ENCODE data around the gene BYSL. TPM values are rescaled to one million over a fixed set of nuclear protein-coding genes. Genes with fewer than 3 reads are reported as not detected.
A peak's percentile ranks its signal among the peaks of the same experiment; 100 is the strongest.

BYSL gene
- polyA plus RNA-seq, 2 of the 4 experiments (the other 2 are of a cell fraction): 28.8 to 61.8 TPM

DNA sequence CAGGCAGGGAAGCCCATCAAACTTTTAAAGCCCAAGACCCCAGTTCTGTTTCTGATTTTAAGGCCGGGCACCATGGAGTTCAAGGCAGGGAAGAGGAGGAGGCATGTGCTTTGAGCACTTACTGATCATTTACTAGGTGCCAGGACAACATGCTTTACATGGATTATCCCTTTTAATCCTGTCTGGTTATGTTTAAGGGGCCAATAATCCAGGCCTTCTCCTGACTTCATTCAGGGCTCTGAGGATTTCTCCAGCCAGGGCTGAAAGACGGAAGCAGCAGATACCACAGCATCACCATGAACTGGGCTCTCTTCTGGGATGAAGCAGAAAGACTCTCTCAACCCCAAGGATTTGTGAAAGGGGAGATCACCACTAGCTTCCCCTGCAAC lies 16.2 kb downstream of the BYSL start:
- no peak for TF ChIP-seq ESRRA (IDR thresholded peaks at IDR 0.05; ENCODE audit: borderline replicate concordance, low read length)
- TF ChIP-seq HOXA7 (CRISPR knock-in tag; IDR thresholded peaks at IDR 0.05): no peak
- TF ChIP-seq SMC3 (IDR thresholded peaks at IDR 0.05): no peak
- TF ChIP-seq HOXB13 (CRISPR knock-in tag; IDR thresholded peaks at IDR 0.05; ENCODE audit: low read depth): no peak
- TF ChIP-seq TFCP2L1 (CRISPR knock-in tag; IDR thresholded peaks at IDR 0.05): no peak
- TF ChIP-seq FOSL2 (IDR thresholded peaks at IDR 0.05): no peak
- TF ChIP-seq FOSL2 (CRISPR knock-in tag; IDR thresholded peaks at IDR 0.05): no peak
- 80% methylated on average over 2 of the region's 2 CpGs for WGBS (ENCODE audit: missing lambda C conversion rate)
- Histone ChIP-seq H3K4me2 (peak overlapping the region; percentile 98), H3K9me3 (no peaks in the 10 kb centered on the region), H3K4me3 (no peak overlapping the region), H3K4me1 (peaks cover 62% of the 10 kb centered on the region), H3K27ac (peak overlapping the region; percentile 93 to 99)
- CTCF ChIA-PET: interaction anchor here (1.0 to 18.6 kb wide), 10 partner anchors 7 to 154 kb away, joined by 3 to 191 read pairs (median 10); partner anchors contain the start of genes BYSL, MED20, TAF8 and TOMM6
- no peak for ATAC-seq
- no peak for DNase-seq (ENCODE audit: low read depth in 1 of 2, low spot score in 1 of 2)
- FAIRE-seq: no peak
- POLR2A ChIA-PET: interaction anchor here (1.3 to 3.4 kb wide), 2 partner anchors 31 to 151 kb away, joined by 4 to 11 read pairs; no protein-coding TSS in a partner anchor

GRCh38 chr6:41937861-41938574 lies 16.7 kb downstream of the BYSL start:
- WGBS (ENCODE audit: missing lambda C conversion rate): 55% methylated on average over 3 of the region's 4 CpGs
- ChIA-PET POLR2A (interaction anchor here (1.1 to 3.4 kb wide), 4 partner anchors 17 to 151 kb away, joined by 3 to 11 read pairs (median 4); partner anchors contain the start of genes BYSL and MED20), CTCF (interaction anchor here (0.6 to 18.6 kb wide), 12 partner anchors 11 to 154 kb away, joined by 3 to 191 read pairs (median 7); partner anchors contain the start of genes BYSL, MED20, TAF8 and TOMM6)
- no peak for FAIRE-seq
- H3K4me2 ChIP-seq: peak overlapping the region; percentile 98
- peak overlapping the region; percentile 93 to 99 for H3K27ac ChIP-seq
- peaks cover 67% of the 10 kb centered on the region for H3K4me1 ChIP-seq
- DNase-seq (ENCODE audit: low read depth in 1 of 2, low spot score in 1 of 2): no peak
- TF ChIP-seq PHF8 (IDR thresholded peaks at IDR 0.05; ENCODE audit: borderline replicate concordance, low read depth) (no peak), KDM5A (IDR thresholded peaks at IDR 0.05) (no peak), CHD4 (IDR thresholded peaks at IDR 0.05; ENCODE audit: borderline replicate concordance) (no peak), JUNB (IDR thresholded peaks at IDR 0.05) (no peak), RAD21 (conservative IDR thresholded peaks at IDR 0.05 in 1 of 2, IDR thresholded peaks at IDR 0.05 in 1 of 2) (no peak), HDAC2 (IDR thresholded peaks at IDR 0.05) (no peak), CBX2 (IDR thresholded peaks at IDR 0.05; ENCODE audit: borderline replicate concordance, low read depth) (no peak)
- H3K4me3 ChIP-seq: peak overlapping the region; percentile 87; the same call in 1 of the 3 replicates
- ATAC-seq: no peak
- no peaks in the 10 kb centered on the region for H3K9me3 ChIP-seq

GRCh38 chr6:41938590-41939175 lies 17.4 kb downstream of the BYSL start:
- DNase-seq (ENCODE audit: low read depth in 1 of 2, low spot score in 1 of 2): no peak
- POLR2A ChIA-PET: interaction anchor here (1.1 to 3.4 kb wide), 5 partner anchors 17 to 152 kb away, joined by 3 to 11 read pairs (median 3); partner anchors contain the start of genes BYSL and MED20
- no peak for TF ChIP-seq CEBPB (IDR thresholded peaks at IDR 0.05)
- no peak for TF ChIP-seq E2F6 (IDR thresholded peaks at IDR 0.05; ENCODE audit: borderline replicate concordance, low read depth)
- no peak for TF ChIP-seq RAD21 (conservative IDR thresholded peaks at IDR 0.05 in 1 of 2, IDR thresholded peaks at IDR 0.05 in 1 of 2)
- no peak for TF ChIP-seq BHLHE40 (IDR thresholded peaks at IDR 0.05; ENCODE audit: low read depth, low read length)
- TF ChIP-seq FOXS1 (CRISPR knock-in tag; IDR thresholded peaks at IDR 0.05): no peak
- no peak for TF ChIP-seq CBX2 (IDR thresholded peaks at IDR 0.05; ENCODE audit: borderline replicate concordance, low read depth)
- no peak for TF ChIP-seq CHD4 (IDR thresholded peaks at IDR 0.05; ENCODE audit: borderline replicate concordance)
- TF ChIP-seq PHF8 (IDR thresholded peaks at IDR 0.05; ENCODE audit: borderline replicate concordance, low read depth): no peak
- no peak for TF ChIP-seq ZSCAN20 (CRISPR knock-in tag; IDR thresholded peaks at IDR 0.05)
- no peak for TF ChIP-seq RARB (CRISPR knock-in tag; IDR thresholded peaks at IDR 0.05)
- no peak for TF ChIP-seq HOXB13 (CRISPR knock-in tag; IDR thresholded peaks at IDR 0.05; ENCODE audit: low read depth)
- no peak for TF ChIP-seq RCOR1 (IDR thresholded peaks at IDR 0.05; ENCODE audit: low read depth, low read length)
- TF ChIP-seq HOXB5 (CRISPR knock-in tag; IDR thresholded peaks at IDR 0.05): no peak
- no peak for TF ChIP-seq ESRRA (IDR thresholded peaks at IDR 0.05; ENCODE audit: borderline replicate concordance, low read length)
- no peak; the same call in 1 of the 2 replicates for TF ChIP-seq POLR2AphosphoS2 (conservative IDR thresholded peaks at IDR 0.05; ENCODE audit: low read length)
- TF ChIP-seq ZFP36 (IDR thresholded peaks at IDR 0.05; ENCODE audit: borderline replicate concordance, partially characterized antibody): no peak
- no peak for TF ChIP-seq NPAS2 (CRISPR knock-in tag; IDR thresholded peaks at IDR 0.05; ENCODE audit: borderline replicate concordance)
- no peak for ATAC-seq
- no peak for FAIRE-seq
- CTCF ChIA-PET: interaction anchor here (0.6 to 18.6 kb wide), 10 partner anchors 10 to 155 kb away, joined by 3 to 191 read pairs (median 6); partner anchors contain the start of genes BYSL, MED20, TAF8 and TOMM6
- 64% methylated on average over 5 of the region's 5 CpGs for WGBS (ENCODE audit: missing lambda C conversion rate)
- peak overlapping the region; percentile 98 for H3K4me2 ChIP-seq
- no peaks in the 10 kb centered on the region for H3K9me3 ChIP-seq
- H3K27ac ChIP-seq: peak overlapping the region; percentile 93 to 99
- H3K4me3 ChIP-seq: peak overlapping the region; percentile 87
- peaks cover 74% of the 10 kb centered on the region for H3K4me1 ChIP-seq
